Astrocyte (in vitro differentiated cells and primary cell): ENCODE measurements around the gene MICAL3.

Source experiments
- EZH2 ChIP-seq: IDR thresholded peaks from 2 replicates; pipeline ENCODE4 v1.6.1; 2012; ENCODE audit warnings: mild to moderate bottlenecking, low read length, inconsistent platforms; ENCODE audit not compliant: insufficient read depth
- TF ChIP-seq, protein P1 (sequence below): IDR thresholded peaks from 2 replicates; pipeline ENCODE4 v1.5.1; 2011; ENCODE audit warnings: low read depth, mild to moderate bottlenecking, inconsistent platforms, low read length, moderate library complexity; ENCODE audit not compliant: insufficient read depth

DNA sequence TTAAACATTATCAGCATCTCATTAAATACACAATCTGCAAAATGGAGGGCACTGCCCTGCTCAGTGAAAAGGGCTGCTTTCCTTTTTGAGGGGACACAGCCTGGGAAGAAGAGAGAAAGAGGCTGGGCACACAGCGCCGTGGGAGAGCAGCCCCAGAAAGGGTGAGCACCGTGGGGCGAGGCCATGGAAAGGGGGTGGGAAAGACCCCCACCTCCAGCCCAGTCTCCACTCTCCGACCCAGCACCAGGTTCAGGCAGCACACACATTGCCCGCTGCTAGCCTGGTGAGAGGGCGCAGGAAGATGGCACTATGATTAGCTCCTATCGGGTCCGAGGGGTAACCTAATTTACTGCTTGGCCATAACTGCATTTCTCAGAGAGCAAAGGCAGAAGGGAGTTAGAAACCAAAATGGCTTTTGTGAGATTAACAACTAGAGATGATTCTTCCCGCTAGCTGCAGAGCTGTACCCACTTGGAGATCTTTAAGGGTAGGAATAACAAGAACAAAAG lies 146.1 kb downstream of the MICAL3 start:
- TF ChIP-seq, protein P1, sequence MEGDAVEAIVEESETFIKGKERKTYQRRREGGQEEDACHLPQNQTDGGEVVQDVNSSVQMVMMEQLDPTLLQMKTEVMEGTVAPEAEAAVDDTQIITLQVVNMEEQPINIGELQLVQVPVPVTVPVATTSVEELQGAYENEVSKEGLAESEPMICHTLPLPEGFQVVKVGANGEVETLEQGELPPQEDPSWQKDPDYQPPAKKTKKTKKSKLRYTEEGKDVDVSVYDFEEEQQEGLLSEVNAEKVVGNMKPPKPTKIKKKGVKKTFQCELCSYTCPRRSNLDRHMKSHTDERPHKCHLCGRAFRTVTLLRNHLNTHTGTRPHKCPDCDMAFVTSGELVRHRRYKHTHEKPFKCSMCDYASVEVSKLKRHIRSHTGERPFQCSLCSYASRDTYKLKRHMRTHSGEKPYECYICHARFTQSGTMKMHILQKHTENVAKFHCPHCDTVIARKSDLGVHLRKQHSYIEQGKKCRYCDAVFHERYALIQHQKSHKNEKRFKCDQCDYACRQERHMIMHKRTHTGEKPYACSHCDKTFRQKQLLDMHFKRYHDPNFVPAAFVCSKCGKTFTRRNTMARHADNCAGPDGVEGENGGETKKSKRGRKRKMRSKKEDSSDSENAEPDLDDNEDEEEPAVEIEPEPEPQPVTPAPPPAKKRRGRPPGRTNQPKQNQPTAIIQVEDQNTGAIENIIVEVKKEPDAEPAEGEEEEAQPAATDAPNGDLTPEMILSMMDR, result no peak
- no peak for TF ChIP-seq EZH2
